SK-N-SH (cell line): ENCODE results near the gene CRIP3. TPM values are rescaled to one million over a fixed set of nuclear protein-coding genes. Genes with fewer than 3 reads are reported as not detected.

Experiments used
- CTCF ChIA-PET: fragments of 300-600, 350-600 bp; formaldehyde crosslinking; extraction: SDS; loops from one replicate; lab custom pipeline; 2021; lab: Yijun Ruan, JAX
- POLR2A ChIA-PET: fragments of 350-600 bp; sonication (Branson Sonifier 250); formaldehyde crosslinking; extraction: SDS; loops from one replicate; lab custom pipeline; 2020; ENCODE audit warnings: antibody characterized with exemption, inconsistent platforms; lab: Yijun Ruan, JAX
- DNase-seq: peaks from one replicate; pipeline ENCODE4 v3.0.0; 2012
- H2AFZ ChIP-seq: fragments of 200-600 bp; sonication (generic); 2 replicates; pipeline ENCODE4 v1.8.1; 2016; ENCODE audit warnings: antibody characterized with exemption, mild to moderate bottlenecking, low read depth
- H3F3A ChIP-seq: fragments of 200-600 bp; sonication (generic); replicated peaks from 2 replicates; pipeline ENCODE3; 2016; ENCODE audit warnings: antibody characterized with exemption, mild to moderate bottlenecking; ENCODE audit not compliant: insufficient read depth
- H3K27ac ChIP-seq, 2 experiments: fragments of 200-500 bp in 1 of 2; fragments of 200-600 bp in 1 of 2; sonication (Bioruptor generic) in 1 of 2; sonication (generic), shearing (Covaris generic) in 1 of 2; 2 replicates each; pipeline versions ENCODE4 v1.5.1 to v1.6.1; 2014 to 2016; ENCODE audit warnings: low read depth in 2 of 2, inconsistent platforms in 1 of 2, low read length in 1 of 2, mild to moderate bottlenecking in 1 of 2, mixed read lengths in 1 of 2
- H3K27me3 ChIP-seq: fragments of 200-600 bp; sonication (generic), shearing (Covaris generic); 2 replicates; pipeline ENCODE4 v1.6.1; 2016; ENCODE audit warnings: mixed run types; ENCODE audit not compliant: insufficient read depth
- H3K36me3 ChIP-seq, 2 experiments: fragments of 200-500 bp in 1 of 2; fragments of 200-600 bp in 1 of 2; sonication (Bioruptor generic) in 1 of 2; sonication (generic) in 1 of 2; replicated peaks in 1 of 2; 2 replicates each; pipeline versions ENCODE3 to v1.5.1; 2014 to 2016; ENCODE audit warnings: low read length in 1 of 2, mild to moderate bottlenecking in 1 of 2; ENCODE audit not compliant: insufficient read depth in 2 of 2, control insufficient read depth in 1 of 2
- H3K4me1 ChIP-seq, 2 experiments: fragments of 200-500 bp in 1 of 2; fragments of 200-600 bp in 1 of 2; sonication (Bioruptor generic) in 1 of 2; sonication (generic), shearing (Covaris generic) in 1 of 2; 2 replicates each; pipeline versions ENCODE4 v1.5.1 to v1.6.1; 2014 to 2016; ENCODE audit warnings: low read depth in 1 of 2, low read length in 1 of 2, mixed run types in 1 of 2; ENCODE audit not compliant: insufficient read depth in 2 of 2, control insufficient read depth in 1 of 2
- H3K4me2 ChIP-seq: fragments of 200-600 bp; sonication (generic), shearing (Covaris generic); 2 replicates; pipeline ENCODE4 v1.6.1; 2017; ENCODE audit warnings: mixed run types
- H3K4me3 ChIP-seq, 2 experiments: fragments of 200-500 bp in 1 of 2; fragments of 200-600 bp in 1 of 2; sonication (Bioruptor generic) in 1 of 2; sonication (generic), shearing (Covaris generic) in 1 of 2; 2 replicates each; pipeline versions ENCODE4 v1.5.1 to v1.8.1; 2014 to 2016; ENCODE audit warnings: low read depth in 2 of 2, inconsistent platforms in 1 of 2, low read length in 1 of 2, mild to moderate bottlenecking in 1 of 2, mixed read lengths in 1 of 2, moderate library complexity in 1 of 2
- H3K79me2 ChIP-seq: fragments of 200-600 bp; sonication (generic); 2 replicates; pipeline ENCODE4 v1.8.1; 2017; ENCODE audit warnings: mild to moderate bottlenecking; ENCODE audit not compliant: insufficient read depth
- H3K9ac ChIP-seq: fragments of 200-600 bp; sonication (generic); 2 replicates; pipeline ENCODE4 v1.6.1; 2017; ENCODE audit warnings: mixed run types
- H3K9me2 ChIP-seq: fragments of 200-600 bp; sonication (generic); 2 replicates; pipeline ENCODE4 v1.6.1; 2017; ENCODE audit warnings: mixed run types
- H3K9me3 ChIP-seq: fragments of 200-600 bp; sonication (generic); 2 replicates; pipeline ENCODE4 v1.6.1; 2017; ENCODE audit warnings: mixed run types, mild to moderate bottlenecking, moderate library complexity
- H4K20me1 ChIP-seq: fragments of 200-600 bp; sonication (generic); 2 replicates; pipeline ENCODE4 v1.6.1; 2017; ENCODE audit warnings: mild to moderate bottlenecking, mixed run types; ENCODE audit not compliant: insufficient read depth
- CHD2 ChIP-seq: fragments of 150-350 bp; IDR thresholded peaks from 2 replicates; pipeline ENCODE4 v1.6.1; 2018; ENCODE audit warnings: low read length; ENCODE audit not compliant: partially characterized antibody
- ELF1 ChIP-seq: IDR thresholded peaks from 2 replicates; pipeline ENCODE4 v1.4.0; 2012
- EP300 ChIP-seq, 2 experiments: IDR thresholded peaks; 2 replicates each; pipeline versions ENCODE4 v1.4.0 to v1.6.1; 2012; ENCODE audit warnings: borderline replicate concordance in 1 of 2, low read depth in 1 of 2, low read length in 1 of 2
- FOSL2 ChIP-seq: IDR thresholded peaks from 2 replicates; pipeline ENCODE4 v1.4.0; 2012; ENCODE audit warnings: low read depth, mild to moderate bottlenecking, moderate library complexity, borderline replicate concordance
- FOXJ3 ChIP-seq: sonication (generic); formaldehyde crosslinking; IDR thresholded peaks from 2 replicates; pipeline ENCODE4 v1.5.1; 2020; ENCODE audit warnings: mild to moderate bottlenecking, missing genetic modification reagents
- GABPA ChIP-seq: IDR thresholded peaks from 2 replicates; pipeline ENCODE4 v1.4.0; 2012; ENCODE audit warnings: low read depth, mild to moderate bottlenecking
- GATA2 ChIP-seq: sonication (generic); formaldehyde crosslinking; IDR thresholded peaks from 2 replicates; pipeline ENCODE4 v1.5.0; 2020; ENCODE audit warnings: mild to moderate bottlenecking, missing genetic modification reagents
- JUND ChIP-seq: IDR thresholded peaks from 2 replicates; pipeline ENCODE4 v1.4.0; 2012
- MEF2A ChIP-seq: IDR thresholded peaks from 2 replicates; pipeline ENCODE4 v1.4.0; 2012; ENCODE audit warnings: low read depth, borderline replicate concordance
- NFIC ChIP-seq: IDR thresholded peaks from 2 replicates; pipeline ENCODE4 v1.4.0; 2012; ENCODE audit warnings: borderline replicate concordance
- POLR2AphosphoS5 ChIP-seq: IDR thresholded peaks from 2 replicates; pipeline ENCODE4 v1.6.1; 2012; ENCODE audit warnings: low read depth, low read length
- RXRA ChIP-seq: IDR thresholded peaks from 2 replicates; pipeline ENCODE4 v1.4.0; 2012; ENCODE audit warnings: low read depth, mild to moderate bottlenecking, borderline replicate concordance
- SMC3 ChIP-seq: IDR thresholded peaks from 2 replicates; pipeline ENCODE4 v1.6.1; 2012; ENCODE audit warnings: low read depth, low read length, improper control_type of control experiment
- TAF1 ChIP-seq: IDR thresholded peaks from 2 replicates; pipeline ENCODE4 v1.6.1; 2012; ENCODE audit warnings: low read depth, mild to moderate bottlenecking, low read length, moderate library complexity, borderline replicate concordance
- TCF12 ChIP-seq: IDR thresholded peaks from 2 replicates; pipeline ENCODE4 v1.4.0; 2012
- TEAD4 ChIP-seq: IDR thresholded peaks from 2 replicates; pipeline ENCODE4 v1.4.0; 2012; ENCODE audit warnings: mild to moderate bottlenecking, borderline replicate concordance; ENCODE audit not compliant: insufficient read depth
- YY1 ChIP-seq: IDR thresholded peaks from 2 replicates; pipeline ENCODE4 v1.4.0; 2012; ENCODE audit warnings: low read depth, mild to moderate bottlenecking
- WGBS: methylation state at CpG from one replicate; pipeline ENCODE4 v1.1.6; 2017; ENCODE audit warnings: low lambda C conversion rate; 5-methylcytosine and 5-hydroxymethylcytosine counted together
- polyA plus RNA-seq, 3 experiments: library from polyadenylated mRNA; depleted of rRNA; stranded (reverse); fragments of >200 nt; gene quantifications; 2 replicates each; pipeline ENCODE4 v1.2.3, GENCODE V29; 2012
- TF ChIP-seq, protein P1 (sequence below): IDR thresholded peaks from 2 replicates; pipeline ENCODE4 v1.4.0; 2012; ENCODE audit warnings: low read depth, borderline replicate concordance
- TF ChIP-seq, protein P2 (sequence below): IDR thresholded peaks from 2 replicates; pipeline ENCODE4 v1.6.1; 2012; ENCODE audit warnings: mild to moderate bottlenecking, low read depth, low read length, moderate library complexity
- TF ChIP-seq, protein P3 (sequence below): fragments of 150-350 bp; IDR thresholded peaks from 2 replicates; pipeline ENCODE4 v1.6.1; 2017; ENCODE audit warnings: antibody characterized with exemption, low read length, low read depth, borderline replicate concordance

Gene CRIP3
- polyA plus RNA-seq, 1 of the 3 experiments (the other 2 are of a cell fraction), result not detected

DNA sequence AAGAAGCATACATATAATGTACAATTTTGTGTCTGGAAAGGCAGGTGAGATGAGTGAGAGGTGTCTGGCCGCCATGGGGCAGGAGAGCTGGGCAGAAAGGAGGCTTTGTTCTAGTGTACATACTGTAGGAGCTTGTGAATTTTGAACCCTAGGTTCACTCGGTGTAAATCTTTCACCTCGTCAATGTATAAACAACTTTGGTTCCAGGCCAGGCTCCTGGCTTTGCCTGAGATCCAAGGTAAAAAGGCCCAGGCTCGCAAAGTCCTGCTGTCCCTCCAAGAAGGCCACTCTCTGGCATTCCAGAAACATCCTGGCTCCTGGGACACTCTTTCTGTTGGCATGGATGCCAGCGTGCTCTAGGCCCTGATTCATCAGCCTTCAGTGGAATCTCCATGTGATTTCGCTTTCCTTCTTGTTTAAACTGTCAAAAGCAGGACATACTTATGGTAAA is 17.7 kb downstream of the CRIP3 start:
- Histone ChIP-seq H3K27me3 (no peaks in the 10 kb centered on the region; the same call in 1 of the 2 replicates), H3K4me2 (no peak overlapping the region), H3K27ac (no peak overlapping the region), H2AFZ (peak overlapping the region; percentile 35; the same call in 1 of the 2 replicates), H3K9me3 (no peaks in the 10 kb centered on the region), H3K9me2 (no peaks in the 10 kb centered on the region), H3K36me3 (no peaks in the 10 kb centered on the region), H3K4me3 (no peak overlapping the region), H3F3A (no peaks in the 10 kb centered on the region), H3K79me2 (no peaks in the 10 kb centered on the region), H3K9ac (no peak overlapping the region), H4K20me1 (no peaks in the 10 kb centered on the region), H3K4me1 (no peaks in the 10 kb centered on the region)
- POLR2A ChIA-PET, result no interaction called here
- CTCF ChIA-PET, result interaction anchor here (0.9 kb wide), 1 partner anchor 61 kb away, joined by 3 read pairs; no protein-coding TSS in a partner anchor
- 81% methylated on average over 6 of the region's 6 CpGs for WGBS
- TF ChIP-seq FOXJ3 (CRISPR knock-in tag), result no peak
- TF ChIP-seq TAF1, result no peak
- TF ChIP-seq RXRA, result no peak
- no peak for TF ChIP-seq JUND
- no peak for TF ChIP-seq CHD2
- TF ChIP-seq POLR2AphosphoS5, result no peak
- TF ChIP-seq GABPA, result no peak
- TF ChIP-seq SMC3, result no peak
- no peak for TF ChIP-seq NFIC
- TF ChIP-seq FOSL2, result no peak
- no peak for TF ChIP-seq YY1
- no peak for TF ChIP-seq GATA2
- no peak for TF ChIP-seq TEAD4
- TF ChIP-seq EP300 (IDR thresholded peaks at IDR 0.05; ENCODE audit: borderline replicate concordance in 1 of 2, low read depth in 1 of 2, low read length in 1 of 2), result no peak
- TF ChIP-seq, protein P1, sequence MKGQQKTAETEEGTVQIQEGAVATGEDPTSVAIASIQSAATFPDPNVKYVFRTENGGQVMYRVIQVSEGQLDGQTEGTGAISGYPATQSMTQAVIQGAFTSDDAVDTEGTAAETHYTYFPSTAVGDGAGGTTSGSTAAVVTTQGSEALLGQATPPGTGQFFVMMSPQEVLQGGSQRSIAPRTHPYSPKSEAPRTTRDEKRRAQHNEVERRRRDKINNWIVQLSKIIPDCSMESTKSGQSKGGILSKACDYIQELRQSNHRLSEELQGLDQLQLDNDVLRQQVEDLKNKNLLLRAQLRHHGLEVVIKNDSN, result no peak
- TF ChIP-seq TCF12, result no peak
- no peak for TF ChIP-seq MEF2A
- TF ChIP-seq, protein P2, sequence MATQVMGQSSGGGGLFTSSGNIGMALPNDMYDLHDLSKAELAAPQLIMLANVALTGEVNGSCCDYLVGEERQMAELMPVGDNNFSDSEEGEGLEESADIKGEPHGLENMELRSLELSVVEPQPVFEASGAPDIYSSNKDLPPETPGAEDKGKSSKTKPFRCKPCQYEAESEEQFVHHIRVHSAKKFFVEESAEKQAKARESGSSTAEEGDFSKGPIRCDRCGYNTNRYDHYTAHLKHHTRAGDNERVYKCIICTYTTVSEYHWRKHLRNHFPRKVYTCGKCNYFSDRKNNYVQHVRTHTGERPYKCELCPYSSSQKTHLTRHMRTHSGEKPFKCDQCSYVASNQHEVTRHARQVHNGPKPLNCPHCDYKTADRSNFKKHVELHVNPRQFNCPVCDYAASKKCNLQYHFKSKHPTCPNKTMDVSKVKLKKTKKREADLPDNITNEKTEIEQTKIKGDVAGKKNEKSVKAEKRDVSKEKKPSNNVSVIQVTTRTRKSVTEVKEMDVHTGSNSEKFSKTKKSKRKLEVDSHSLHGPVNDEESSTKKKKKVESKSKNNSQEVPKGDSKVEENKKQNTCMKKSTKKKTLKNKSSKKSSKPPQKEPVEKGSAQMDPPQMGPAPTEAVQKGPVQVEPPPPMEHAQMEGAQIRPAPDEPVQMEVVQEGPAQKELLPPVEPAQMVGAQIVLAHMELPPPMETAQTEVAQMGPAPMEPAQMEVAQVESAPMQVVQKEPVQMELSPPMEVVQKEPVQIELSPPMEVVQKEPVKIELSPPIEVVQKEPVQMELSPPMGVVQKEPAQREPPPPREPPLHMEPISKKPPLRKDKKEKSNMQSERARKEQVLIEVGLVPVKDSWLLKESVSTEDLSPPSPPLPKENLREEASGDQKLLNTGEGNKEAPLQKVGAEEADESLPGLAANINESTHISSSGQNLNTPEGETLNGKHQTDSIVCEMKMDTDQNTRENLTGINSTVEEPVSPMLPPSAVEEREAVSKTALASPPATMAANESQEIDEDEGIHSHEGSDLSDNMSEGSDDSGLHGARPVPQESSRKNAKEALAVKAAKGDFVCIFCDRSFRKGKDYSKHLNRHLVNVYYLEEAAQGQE, result no peak
- TF ChIP-seq, protein P3, sequence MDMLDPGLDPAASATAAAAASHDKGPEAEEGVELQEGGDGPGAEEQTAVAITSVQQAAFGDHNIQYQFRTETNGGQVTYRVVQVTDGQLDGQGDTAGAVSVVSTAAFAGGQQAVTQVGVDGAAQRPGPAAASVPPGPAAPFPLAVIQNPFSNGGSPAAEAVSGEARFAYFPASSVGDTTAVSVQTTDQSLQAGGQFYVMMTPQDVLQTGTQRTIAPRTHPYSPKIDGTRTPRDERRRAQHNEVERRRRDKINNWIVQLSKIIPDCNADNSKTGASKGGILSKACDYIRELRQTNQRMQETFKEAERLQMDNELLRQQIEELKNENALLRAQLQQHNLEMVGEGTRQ, result no peak
- no peak for TF ChIP-seq ELF1
- no peak for DNase-seq
